ENCODE measurements around the gene GLS.

The GLS gene

GRCh38 chr2:190920085-190920484 is 39.5 kb downstream of the GLS start (continued):
- TF ChIP-seq, protein P1, sequence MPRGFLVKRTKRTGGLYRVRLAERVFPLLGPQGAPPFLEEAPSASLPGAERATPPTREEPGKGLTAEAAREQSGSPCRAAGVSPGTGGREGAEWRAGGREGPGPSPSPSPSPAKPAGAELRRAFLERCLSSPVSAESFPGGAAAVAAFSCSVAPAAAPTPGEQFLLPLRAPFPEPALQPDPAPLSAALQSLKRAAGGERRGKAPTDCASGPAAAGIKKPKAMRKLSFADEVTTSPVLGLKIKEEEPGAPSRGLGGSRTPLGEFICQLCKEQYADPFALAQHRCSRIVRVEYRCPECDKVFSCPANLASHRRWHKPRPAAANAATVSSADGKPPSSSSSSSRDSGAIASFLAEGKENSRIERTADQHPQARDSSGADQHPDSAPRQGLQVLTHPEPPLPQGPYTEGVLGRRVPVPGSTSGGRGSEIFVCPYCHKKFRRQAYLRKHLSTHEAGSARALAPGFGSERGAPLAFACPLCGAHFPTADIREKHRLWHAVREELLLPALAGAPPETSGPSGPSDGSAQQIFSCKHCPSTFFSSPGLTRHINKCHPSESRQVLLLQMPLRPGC (tag by site-specific recombination; IDR thresholded peaks at IDR 0.05) = no peak
- no peak for TF ChIP-seq KLF16 (tag by site-specific recombination; IDR thresholded peaks at IDR 0.05)
- TF ChIP-seq ZFP69B (tag by site-specific recombination; IDR thresholded peaks at IDR 0.05) = no peak
- no peak for TF ChIP-seq HOXA7 (CRISPR knock-in tag; IDR thresholded peaks at IDR 0.05; ENCODE audit: borderline replicate concordance)
- no peak for TF ChIP-seq ZNF24 (tag by site-specific recombination; IDR thresholded peaks at IDR 0.05)

DNA sequence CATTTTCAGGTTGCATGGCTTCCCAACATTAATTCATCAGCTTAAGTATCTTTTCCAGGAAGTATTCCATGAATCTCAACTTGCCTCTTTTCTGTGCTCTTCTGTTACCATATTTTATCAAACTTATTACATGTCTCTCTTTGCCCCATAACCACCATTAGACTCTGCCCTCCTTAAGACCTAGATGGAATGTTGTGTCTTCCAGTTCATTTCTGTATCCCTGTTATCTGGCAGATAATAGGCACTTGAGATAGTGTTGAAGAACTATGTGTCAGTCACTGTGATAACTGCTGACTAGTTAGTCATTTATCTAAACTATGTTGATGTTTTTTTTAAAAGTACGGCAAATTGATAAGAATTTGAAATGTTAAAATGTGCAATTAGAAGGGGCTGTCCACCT is 41.8 kb downstream of the GLS start:
- Histone ChIP-seq H3K4me3 (ENCODE audit: low read depth, low read length) (no peak overlapping the region), H3K36me3 (ENCODE audit: control insufficient read depth in 2 of 2, insufficient read depth in 1 of 2, low read length in 2 of 2) (peaks cover 32 to 74% of the 10 kb centered on the region in 2 experiments), H3K4me1 (ENCODE audit: control insufficient read depth, insufficient read depth, low read length) (no peaks in the 10 kb centered on the region), H3K9me3 (ENCODE audit: control insufficient read depth, insufficient read depth, low read depth, low read length) (no peaks in the 10 kb centered on the region), H3K27ac (ENCODE audit: extremely low read depth, low read depth, low read length) (no peak overlapping the region)
- POLR2A ChIA-PET = no interaction called here
- CTCF ChIA-PET = interaction anchor here (0.6 kb wide), 2 partner anchors 76 to 189 kb away, joined by 3 read pairs; no protein-coding TSS in a partner anchor
- TF ChIP-seq ZNF792 (tag by site-specific recombination; IDR thresholded peaks at IDR 0.05) (no peak), GLIS2 (tag by site-specific recombination; IDR thresholded peaks at IDR 0.05) (no peak), ZNF596 (tag by site-specific recombination; IDR thresholded peaks at IDR 0.05) (no peak), ZNF449 (tag by site-specific recombination; IDR thresholded peaks at IDR 0.05) (no peak), WT1 (tag by site-specific recombination; IDR thresholded peaks at IDR 0.05) (no peak), ZNF518A (tag by site-specific recombination; conservative IDR thresholded peaks at IDR 0.05; ENCODE audit: low read depth) (no peak), ZNF791 (tag by site-specific recombination; IDR thresholded peaks at IDR 0.05) (no peak), ZBTB10 (tag by site-specific recombination; IDR thresholded peaks at IDR 0.05) (no peak), KLF9 (tag by site-specific recombination; IDR thresholded peaks at IDR 0.05; ENCODE audit: low read depth) (no peak), ZNF416 (tag by site-specific recombination; IDR thresholded peaks at IDR 0.05) (no peak), ZNF274 (IDR thresholded peaks at IDR 0.05; ENCODE audit: low read length) (no peak), ZNF274 (tag by site-specific recombination; IDR thresholded peaks at IDR 0.05; ENCODE audit: borderline replicate concordance) (no peak), KLF10 (tag by site-specific recombination; IDR thresholded peaks at IDR 0.05) (no peak), AEBP2 (tag by site-specific recombination; IDR thresholded peaks at IDR 0.05; ENCODE audit: borderline replicate concordance) (no peak)
- TF ChIP-seq, protein P2, sequence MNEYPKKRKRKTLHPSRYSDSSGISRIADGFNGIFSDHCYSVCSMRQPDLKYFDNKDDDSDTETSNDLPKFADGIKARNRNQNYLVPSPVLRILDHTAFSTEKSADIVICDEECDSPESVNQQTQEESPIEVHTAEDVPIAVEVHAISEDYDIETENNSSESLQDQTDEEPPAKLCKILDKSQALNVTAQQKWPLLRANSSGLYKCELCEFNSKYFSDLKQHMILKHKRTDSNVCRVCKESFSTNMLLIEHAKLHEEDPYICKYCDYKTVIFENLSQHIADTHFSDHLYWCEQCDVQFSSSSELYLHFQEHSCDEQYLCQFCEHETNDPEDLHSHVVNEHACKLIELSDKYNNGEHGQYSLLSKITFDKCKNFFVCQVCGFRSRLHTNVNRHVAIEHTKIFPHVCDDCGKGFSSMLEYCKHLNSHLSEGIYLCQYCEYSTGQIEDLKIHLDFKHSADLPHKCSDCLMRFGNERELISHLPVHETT (tag by site-specific recombination; IDR thresholded peaks at IDR 0.05) = no peak
- TF ChIP-seq, protein P3, sequence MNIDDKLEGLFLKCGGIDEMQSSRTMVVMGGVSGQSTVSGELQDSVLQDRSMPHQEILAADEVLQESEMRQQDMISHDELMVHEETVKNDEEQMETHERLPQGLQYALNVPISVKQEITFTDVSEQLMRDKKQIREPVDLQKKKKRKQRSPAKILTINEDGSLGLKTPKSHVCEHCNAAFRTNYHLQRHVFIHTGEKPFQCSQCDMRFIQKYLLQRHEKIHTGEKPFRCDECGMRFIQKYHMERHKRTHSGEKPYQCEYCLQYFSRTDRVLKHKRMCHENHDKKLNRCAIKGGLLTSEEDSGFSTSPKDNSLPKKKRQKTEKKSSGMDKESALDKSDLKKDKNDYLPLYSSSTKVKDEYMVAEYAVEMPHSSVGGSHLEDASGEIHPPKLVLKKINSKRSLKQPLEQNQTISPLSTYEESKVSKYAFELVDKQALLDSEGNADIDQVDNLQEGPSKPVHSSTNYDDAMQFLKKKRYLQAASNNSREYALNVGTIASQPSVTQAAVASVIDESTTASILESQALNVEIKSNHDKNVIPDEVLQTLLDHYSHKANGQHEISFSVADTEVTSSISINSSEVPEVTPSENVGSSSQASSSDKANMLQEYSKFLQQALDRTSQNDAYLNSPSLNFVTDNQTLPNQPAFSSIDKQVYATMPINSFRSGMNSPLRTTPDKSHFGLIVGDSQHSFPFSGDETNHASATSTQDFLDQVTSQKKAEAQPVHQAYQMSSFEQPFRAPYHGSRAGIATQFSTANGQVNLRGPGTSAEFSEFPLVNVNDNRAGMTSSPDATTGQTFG (tag by site-specific recombination; IDR thresholded peaks at IDR 0.05; ENCODE audit: borderline replicate concordance) = no peak

Data from HEK293 (cell line).